Hepatocyte (in vitro differentiated cells): ENCODE measurements around the gene MBIP. TPM values are rescaled to one million over a fixed set of nuclear protein-coding genes. Genes with fewer than 3 reads are reported as not detected.

Experiments
- DNase-seq: peaks from one replicate; pipeline ENCODE4 v3.0.0-alpha.2; 2016; ENCODE audit warnings: low spot score
- H2AFZ ChIP-seq: fragments of 200-600 bp; sonication (generic); 2 replicates; pipeline ENCODE4 v1.6.0; 2016; ENCODE audit warnings: antibody characterized with exemption, mild to moderate bottlenecking
- H3K27ac ChIP-seq: fragments of 200-600 bp; sonication (generic); 2 replicates; pipeline ENCODE4 v1.5.1; 2016; ENCODE audit warnings: mild to moderate bottlenecking
- H3K27me3 ChIP-seq: fragments of 200-600 bp; sonication (generic); 2 replicates; pipeline ENCODE4 v1.6.1; 2016
- H3K36me3 ChIP-seq: fragments of 200-600 bp; sonication (generic); replicated peaks from 2 replicates; pipeline ENCODE4 v1.5.1; 2016; ENCODE audit warnings: low read depth; ENCODE audit not compliant: insufficient read depth
- H3K4me1 ChIP-seq: fragments of 200-600 bp; sonication (generic); 2 replicates; pipeline ENCODE4 v1.5.1; 2016; ENCODE audit warnings: mild to moderate bottlenecking, moderate library complexity; ENCODE audit not compliant: insufficient read depth
- H3K4me2 ChIP-seq: fragments of 200-600 bp; sonication (generic); 2 replicates; pipeline ENCODE4 v1.6.0; 2016
- H3K4me3 ChIP-seq: fragments of 200-600 bp; sonication (generic); 2 replicates; pipeline ENCODE4 v1.5.1; 2016; ENCODE audit warnings: mild to moderate bottlenecking
- H3K79me2 ChIP-seq: fragments of 200-600 bp; sonication (generic); 2 replicates; pipeline ENCODE4 v1.6.0; 2017; ENCODE audit warnings: mild to moderate bottlenecking
- H3K9me2 ChIP-seq: fragments of 200-600 bp; sonication (generic); replicated peaks from 2 replicates; pipeline ENCODE4 v1.6.0; 2017; ENCODE audit warnings: mild to moderate bottlenecking; ENCODE audit not compliant: insufficient read depth
- H3K9me3 ChIP-seq: fragments of 200-600 bp; sonication (generic); 2 replicates; pipeline ENCODE4 v1.5.1; 2016; ENCODE audit warnings: low read depth, mild to moderate bottlenecking
- H4K20me1 ChIP-seq: fragments of 200-600 bp; sonication (generic); 2 replicates; pipeline ENCODE4 v1.6.0; 2016; ENCODE audit warnings: mild to moderate bottlenecking; ENCODE audit not compliant: insufficient read depth, poor library complexity, severe bottlenecking
- EZH2 ChIP-seq: fragments of 200-600 bp; sonication (generic); IDR thresholded peaks from 2 replicates; pipeline ENCODE4 v1.6.1; 2016; ENCODE audit warnings: antibody characterized with exemption, mild to moderate bottlenecking, borderline replicate concordance
- EZH2phosphoT487 ChIP-seq: fragments of 200-600 bp; sonication (generic); IDR thresholded peaks from one replicate; pipeline ENCODE4 v1.6.1; 2018; ENCODE audit warnings: antibody characterized with exemption, mild to moderate bottlenecking, low read depth, moderate library complexity; ENCODE audit not compliant: unreplicated experiment, severe bottlenecking
- WGBS: methylation state at CpG from one replicate; pipeline ENCODE4 v1.1.6; 2016; ENCODE audit warnings: low lambda C conversion rate; ENCODE audit errors: missing lambda C conversion rate; 5-methylcytosine and 5-hydroxymethylcytosine counted together
- polyA plus RNA-seq: library from polyadenylated mRNA; unstranded; fragments of >200 nt; fragmentation: Nextera tagmentation; extraction: Ambion mirVana; gene quantifications from 2 replicates; pipeline ENCODE4 v1.2.1, GENCODE V29; 2016
- total RNA-seq: library from RNA; depleted of rRNA; stranded (reverse); fragments of >200 nt; gene quantifications from 2 replicates; pipeline ENCODE4 v1.2.3, GENCODE V29; 2014
- TF ChIP-seq, protein P1 (sequence below): fragments of 200-600 bp; sonication (generic); IDR thresholded peaks from 2 replicates; pipeline ENCODE4 v1.5.1; 2016; ENCODE audit warnings: antibody characterized with exemption, mild to moderate bottlenecking; ENCODE audit not compliant: poor library complexity

The MBIP gene
- total and polyA plus RNA-seq, 2 experiments from 2014 or later: 27.8 to 28.4 TPM

DNA sequence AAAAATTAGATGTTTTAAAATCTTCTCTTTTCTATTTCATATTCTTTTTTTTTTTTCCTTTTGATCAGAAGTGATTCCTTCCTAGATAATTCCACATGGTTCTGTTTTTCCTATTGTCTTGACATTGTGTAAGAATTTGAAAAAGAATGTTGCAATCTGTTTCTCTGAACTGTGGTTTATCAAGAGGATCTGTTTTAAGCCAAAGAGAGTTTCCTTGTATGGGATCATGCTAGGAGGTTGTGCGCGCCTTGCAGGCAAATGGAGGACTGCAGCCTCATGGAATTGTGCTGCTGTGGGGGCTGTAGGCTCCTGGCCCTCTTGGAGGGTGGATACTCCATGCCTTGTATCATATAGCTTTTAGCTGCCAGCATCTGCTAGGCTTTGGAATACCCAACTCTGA lies 43.3 kb upstream of the MBIP start:
- 70% methylated on average over 2 of the region's 2 CpGs for WGBS
- Histone ChIP-seq H3K27me3 (no peaks in the 10 kb centered on the region), H3K36me3 (no peaks in the 10 kb centered on the region), H3K27ac (no peak overlapping the region), H3K4me2 (no peak overlapping the region), H3K4me1 (no peaks in the 10 kb centered on the region), H2AFZ (no peak overlapping the region), H3K9me2 (no peaks in the 10 kb centered on the region), H3K79me2 (no peaks in the 10 kb centered on the region), H4K20me1 (no peaks in the 10 kb centered on the region), H3K4me3 (no peak overlapping the region), H3K9me3 (no peaks in the 10 kb centered on the region)
- TF ChIP-seq EZH2phosphoT487 (no peak), EZH2 (no peak)
- TF ChIP-seq, protein P1, sequence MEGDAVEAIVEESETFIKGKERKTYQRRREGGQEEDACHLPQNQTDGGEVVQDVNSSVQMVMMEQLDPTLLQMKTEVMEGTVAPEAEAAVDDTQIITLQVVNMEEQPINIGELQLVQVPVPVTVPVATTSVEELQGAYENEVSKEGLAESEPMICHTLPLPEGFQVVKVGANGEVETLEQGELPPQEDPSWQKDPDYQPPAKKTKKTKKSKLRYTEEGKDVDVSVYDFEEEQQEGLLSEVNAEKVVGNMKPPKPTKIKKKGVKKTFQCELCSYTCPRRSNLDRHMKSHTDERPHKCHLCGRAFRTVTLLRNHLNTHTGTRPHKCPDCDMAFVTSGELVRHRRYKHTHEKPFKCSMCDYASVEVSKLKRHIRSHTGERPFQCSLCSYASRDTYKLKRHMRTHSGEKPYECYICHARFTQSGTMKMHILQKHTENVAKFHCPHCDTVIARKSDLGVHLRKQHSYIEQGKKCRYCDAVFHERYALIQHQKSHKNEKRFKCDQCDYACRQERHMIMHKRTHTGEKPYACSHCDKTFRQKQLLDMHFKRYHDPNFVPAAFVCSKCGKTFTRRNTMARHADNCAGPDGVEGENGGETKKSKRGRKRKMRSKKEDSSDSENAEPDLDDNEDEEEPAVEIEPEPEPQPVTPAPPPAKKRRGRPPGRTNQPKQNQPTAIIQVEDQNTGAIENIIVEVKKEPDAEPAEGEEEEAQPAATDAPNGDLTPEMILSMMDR: no peak
- no peak for DNase-seq

DNA sequence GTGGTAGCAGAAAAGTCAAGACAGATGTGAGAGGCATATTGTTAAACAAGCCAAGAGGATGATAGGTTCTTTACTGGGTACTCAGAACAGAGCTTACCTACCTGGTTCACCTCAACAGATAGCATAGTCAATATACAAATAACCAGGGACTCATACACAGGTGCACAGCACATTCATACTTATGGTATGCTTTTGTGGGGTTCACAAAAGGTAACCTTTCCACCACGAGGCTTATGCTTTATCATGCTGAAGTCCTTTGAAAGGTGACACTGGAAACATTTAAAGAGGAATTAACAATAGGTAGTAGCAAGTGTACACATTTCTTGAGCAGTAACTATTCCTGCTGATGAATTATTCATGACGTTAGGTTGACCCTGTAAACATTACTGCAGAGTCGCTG lies 42.2 kb upstream of the MBIP start:
- no peak overlapping the region for H3K4me3 ChIP-seq
- TF ChIP-seq, protein P1: no peak
- TF ChIP-seq EZH2: no peak
- no peak for TF ChIP-seq EZH2phosphoT487
- H3K9me2 ChIP-seq: no peaks in the 10 kb centered on the region
- 62% methylated on average over 3 of the region's 3 CpGs for WGBS
- no peaks in the 10 kb centered on the region for H3K27me3 ChIP-seq
- no peak overlapping the region for H3K4me2 ChIP-seq
- no peaks in the 10 kb centered on the region for H3K4me1 ChIP-seq
- H3K79me2 ChIP-seq: no peaks in the 10 kb centered on the region
- no peak overlapping the region for H3K27ac ChIP-seq
- no peak overlapping the region for H2AFZ ChIP-seq
- no peaks in the 10 kb centered on the region for H3K36me3 ChIP-seq
- no peak for DNase-seq
- no peaks in the 10 kb centered on the region for H3K9me3 ChIP-seq
- no peaks in the 10 kb centered on the region for H4K20me1 ChIP-seq

DNA sequence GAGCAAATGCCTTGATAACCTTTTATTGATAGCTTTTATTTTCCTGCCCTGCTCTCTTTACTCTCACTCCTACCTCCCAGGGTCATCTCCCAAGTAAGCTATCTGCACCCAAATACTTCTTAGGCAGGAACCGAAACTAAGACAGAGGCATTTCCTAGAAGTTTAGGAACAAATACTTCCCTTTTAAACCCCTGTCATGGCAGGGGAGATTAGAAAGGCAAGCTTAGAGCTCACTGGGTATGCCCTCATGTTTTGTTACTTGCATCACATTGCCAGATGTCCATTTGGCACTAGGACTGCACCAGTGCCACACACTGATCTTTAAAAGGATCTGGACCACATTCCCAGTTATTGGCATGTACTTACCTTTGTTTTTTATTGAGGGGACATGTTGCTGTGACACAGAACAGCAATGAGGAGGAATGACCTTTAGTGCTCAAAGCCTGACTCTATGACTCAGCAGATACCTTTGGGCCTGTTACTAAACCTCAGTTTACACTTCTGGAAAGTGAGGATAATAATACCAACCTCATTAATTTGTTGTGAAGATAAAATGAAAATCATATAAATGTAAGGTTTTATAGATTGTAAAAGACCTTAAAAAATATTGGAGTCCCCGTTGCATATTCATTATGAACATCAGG lies 40.9 kb upstream of the MBIP start:
- no peaks in the 10 kb centered on the region for H3K4me1 ChIP-seq
- no peaks in the 10 kb centered on the region for H3K9me2 ChIP-seq
- TF ChIP-seq EZH2: no peak
- TF ChIP-seq, protein P1: no peak
- TF ChIP-seq EZH2phosphoT487: no peak
- H3K9me3 ChIP-seq: no peaks in the 10 kb centered on the region
- no peak overlapping the region for H3K4me3 ChIP-seq
- no peak overlapping the region for H3K4me2 ChIP-seq
- 92% methylated on average over 2 of the region's 2 CpGs for WGBS
- H4K20me1 ChIP-seq: no peaks in the 10 kb centered on the region
- H2AFZ ChIP-seq: no peak overlapping the region
- H3K27me3 ChIP-seq: no peaks in the 10 kb centered on the region
- H3K36me3 ChIP-seq: no peaks in the 10 kb centered on the region
- H3K79me2 ChIP-seq: no peaks in the 10 kb centered on the region
- no peak overlapping the region for H3K27ac ChIP-seq
- DNase-seq: no peak
